HFFc6 (cell line): ENCODE results near the gene ERC2. TPM values are rescaled to one million over a fixed set of nuclear protein-coding genes. Genes with fewer than 3 reads are reported as not detected.

ENCODE experiments used
- DNase-seq: peaks from one replicate; pipeline ENCODE4 v3.0.0-alpha.2; 2018
- H3K27ac Mint-ChIP-seq: 2 replicates; pipeline ENCODE4 v1.8.0; 2020; ENCODE audit warnings: mild to moderate bottlenecking, mixed read lengths
- H3K27me3 Mint-ChIP-seq: 2 replicates; pipeline ENCODE4 v1.8.0; 2021; ENCODE audit warnings: mild to moderate bottlenecking, moderate library complexity, mixed read lengths; ENCODE audit not compliant: insufficient read depth
- H3K36me3 Mint-ChIP-seq: 2 replicates; pipeline ENCODE4 v1.8.0; 2021; ENCODE audit warnings: low read depth, mixed read lengths
- H3K4me1 Mint-ChIP-seq: 2 replicates; pipeline ENCODE4 v1.8.0; 2020; ENCODE audit warnings: low read depth, mixed read lengths
- H3K4me3 Mint-ChIP-seq: 2 replicates; pipeline ENCODE4 v1.8.0; 2020; ENCODE audit warnings: mild to moderate bottlenecking, moderate library complexity, mixed read lengths
- H3K9me3 Mint-ChIP-seq: 2 replicates; pipeline ENCODE4 v1.8.0; 2020; ENCODE audit warnings: mild to moderate bottlenecking, mixed read lengths
- CTCF ChIP-seq: fragments of 200-600 bp; sonication (generic); IDR thresholded peaks from 2 replicates; pipeline ENCODE4 v1.5.0; 2021; ENCODE audit warnings: antibody characterized with exemption, mild to moderate bottlenecking
- total RNA-seq, 6 experiments: library from RNA; stranded (reverse); fragmentation: NEBNext Ultra II Directional; extraction: Animal tissue kit (Norgen Biotek cat#: 25700); gene quantifications; 2 replicates in 1 of 6; 3 replicates in 5 of 6; pipeline ENCODE4 v1.2.3, GENCODE V29; 2021

Gene ERC2
- total RNA-seq, 6 experiments from 2014 or later: 0.11 TPM; not detected in 5

- no peak overlapping the region for H3K4me3 Mint-ChIP-seq
- H3K4me1 Mint-ChIP-seq: peaks cover 36% of the 10 kb centered on the region
- TF ChIP-seq CTCF: no peak
- no peaks in the 10 kb centered on the region for H3K36me3 Mint-ChIP-seq
- no peak overlapping the region for H3K27ac Mint-ChIP-seq
- H3K9me3 Mint-ChIP-seq: no peaks in the 10 kb centered on the region
- H3K27me3 Mint-ChIP-seq: peaks cover 13% of the 10 kb centered on the region
- peak; percentile 28 for DNase-seq
Observed at GRCh38 chr3:55524565-55525244, 943.6 kb downstream of the ERC2 start.

GRCh38 chr3:55523471-55523870, 944.8 kb downstream of the ERC2 start:
- no peak overlapping the region for H3K27ac Mint-ChIP-seq
- no peaks in the 10 kb centered on the region for H3K36me3 Mint-ChIP-seq
- TF ChIP-seq CTCF: no peak
- H3K4me1 Mint-ChIP-seq: peaks cover 48% of the 10 kb centered on the region
- no peak for DNase-seq
- no peak overlapping the region for H3K4me3 Mint-ChIP-seq
- no peaks in the 10 kb centered on the region for H3K9me3 Mint-ChIP-seq
- H3K27me3 Mint-ChIP-seq: peaks cover 13% of the 10 kb centered on the region

GRCh38 chr3:55521738-55522421, 946.4 kb downstream of the ERC2 start:
- no peaks in the 10 kb centered on the region for H3K9me3 Mint-ChIP-seq
- no peak for TF ChIP-seq CTCF
- H3K27me3 Mint-ChIP-seq: peaks cover 13% of the 10 kb centered on the region
- no peaks in the 10 kb centered on the region for H3K36me3 Mint-ChIP-seq
- H3K4me1 Mint-ChIP-seq: peaks cover 50% of the 10 kb centered on the region
- H3K4me3 Mint-ChIP-seq: no peak overlapping the region
- peak overlapping the region; percentile 20; the same call in 1 of the 2 replicates for H3K27ac Mint-ChIP-seq
- peak; percentile 45 for DNase-seq

GRCh38 chr3:55521064-55521737, 947.1 kb downstream of the ERC2 start:
- Mint-ChIP-seq H3K27ac (peak overlapping the region; percentile 20; the same call in 1 of the 2 replicates), H3K36me3 (no peaks in the 10 kb centered on the region), H3K4me1 (peaks cover 50% of the 10 kb centered on the region), H3K9me3 (no peaks in the 10 kb centered on the region), H3K27me3 (peaks cover 11% of the 10 kb centered on the region), H3K4me3 (no peak overlapping the region)
- TF ChIP-seq CTCF: no peak
- no peak for DNase-seq

GRCh38 chr3:55519019-55519418, 949.2 kb downstream of the ERC2 start:
- peaks cover 11% of the 10 kb centered on the region for H3K27me3 Mint-ChIP-seq
- H3K36me3 Mint-ChIP-seq: no peaks in the 10 kb centered on the region
- H3K27ac Mint-ChIP-seq: peak overlapping the region; percentile 36; the same call in 1 of the 2 replicates
- peak; percentile 37 for DNase-seq
- H3K9me3 Mint-ChIP-seq: no peaks in the 10 kb centered on the region
- no peak for TF ChIP-seq CTCF
- H3K4me1 Mint-ChIP-seq: peaks cover 40% of the 10 kb centered on the region
- no peak overlapping the region for H3K4me3 Mint-ChIP-seq
